Omental fat pad (tissue), 4 donors: Measurements from ENCODE around the gene BACE2. TPM values are rescaled to one million over a fixed set of nuclear protein-coding genes. Genes with fewer than 3 reads are reported as not detected.

Experiments used
- ATAC-seq: fragments of 150-250 bp; one replicate; pipeline ENCODE4 v1.9.1; 2016; ENCODE audit warnings: mild to moderate bottlenecking, moderate library complexity; ENCODE audit not compliant: low FRiP score
- DNase-seq: peaks from one replicate; pipeline ENCODE4 v3.0.0-alpha.2; 2019; ENCODE audit warnings: low spot score
- CTCF ChIP-seq, 3 donors: fragments of 450-650 bp; IDR thresholded peaks; one replicate each; pipeline ENCODE4 v1.5.1; 2016 to 2017; ENCODE audit warnings: antibody characterized with exemption in 3 of 3, mild to moderate bottlenecking in 3 of 3, moderate library complexity in 2 of 3
- total RNA-seq, 4 donors: library from RNA; depleted of rRNA; stranded (reverse); fragments of >200 nt; gene quantifications; one replicate each; pipeline ENCODE4 v1.1.0, GENCODE V29; 2016

The BACE2 gene
- total RNA-seq, 4 donors from 2014 or later = 23.5 to 39.3 (median 37.0) TPM

GRCh38 chr21:41210426-41211059 is 42.6 kb downstream of the BACE2 start:
- DNase-seq = no peak
- no peak for TF ChIP-seq CTCF (IDR thresholded peaks at IDR 0.05)
- no peak for ATAC-seq

GRCh38 chr21:41211060-41211805 is 43.3 kb downstream of the BACE2 start:
- DNase-seq (no peak), ATAC-seq (no peak)
- no peak for TF ChIP-seq CTCF (IDR thresholded peaks at IDR 0.05)

GRCh38 chr21:41213021-41213420 is 45.1 kb downstream of the BACE2 start:
- DNase-seq (no peak), ATAC-seq (no peak)
- no peak for TF ChIP-seq CTCF (IDR thresholded peaks at IDR 0.05)

GRCh38 chr21:41215856-41216408 is 48.0 kb downstream of the BACE2 start:
- DNase-seq (no peak), ATAC-seq (no peak)
- no peak for TF ChIP-seq CTCF (IDR thresholded peaks at IDR 0.05)

GRCh38 chr21:41216486-41216885 is 48.5 kb downstream of the BACE2 start:
- ATAC-seq (no peak), DNase-seq (no peak)
- TF ChIP-seq CTCF (IDR thresholded peaks at IDR 0.05) = no peak

GRCh38 chr21:41217671-41218385 is 49.9 kb downstream of the BACE2 start:
- TF ChIP-seq CTCF (IDR thresholded peaks at IDR 0.05) = no peak
- peak; percentile 75 for ATAC-seq
- DNase-seq = no peak
